Neural cell (in vitro differentiated cells): ENCODE measurements around the gene CTTN. TPM values are rescaled to one million over a fixed set of nuclear protein-coding genes. Genes with fewer than 3 reads are reported as not detected.

Experiments used
- H2AFZ ChIP-seq: fragments of 200-600, 300-800 bp; sonication (generic), shearing (Covaris generic); 2 replicates; pipeline ENCODE4 v1.6.0; 2014; ENCODE audit warnings: low read depth, mild to moderate bottlenecking, antibody characterized with exemption, low read length, moderate library complexity
- H3F3A ChIP-seq: fragments of 200-600 bp; shearing (Covaris generic); 2 replicates; pipeline ENCODE4 v1.6.1; 2016; ENCODE audit warnings: mild to moderate bottlenecking, moderate library complexity, mixed read lengths, antibody characterized with exemption, low read length; ENCODE audit not compliant: insufficient read depth, poor library complexity, severe bottlenecking
- H3K27ac ChIP-seq: fragments of 200-600, 300-800 bp; sonication (generic), shearing (Covaris generic); 2 replicates; pipeline ENCODE4 v1.5.1; 2014; ENCODE audit warnings: mild to moderate bottlenecking, low read length, moderate library complexity
- H3K27me3 ChIP-seq: fragments of 300-800, 200-600 bp; sonication (generic), shearing (Covaris generic); 2 replicates; pipeline ENCODE4 v1.6.0; 2014; ENCODE audit warnings: mild to moderate bottlenecking, low read depth, low read length, moderate library complexity; ENCODE audit not compliant: insufficient read depth
- H3K36me3 ChIP-seq: fragments of 300-800, 200-600 bp; sonication (generic), shearing (Covaris generic); 2 replicates; pipeline ENCODE4 v1.5.1; 2014; ENCODE audit warnings: mild to moderate bottlenecking, antibody characterized with exemption, low read length, moderate library complexity; ENCODE audit not compliant: insufficient read depth
- H3K4me2 ChIP-seq: fragments of 300-800, 200-600 bp; sonication (generic), shearing (Covaris generic); 2 replicates; pipeline ENCODE4 v1.6.0; 2014; ENCODE audit warnings: mild to moderate bottlenecking, low read length
- H3K4me3 ChIP-seq: fragments of 300-800, 200-600 bp; sonication (generic), shearing (Covaris generic); 2 replicates; pipeline ENCODE4 v1.5.1; 2014; ENCODE audit warnings: mild to moderate bottlenecking, low read length, moderate library complexity
- H3K79me2 ChIP-seq: fragments of 200-600 bp; shearing (Covaris generic); replicated peaks from 2 replicates; pipeline ENCODE4 v1.6.0; 2014; ENCODE audit warnings: mild to moderate bottlenecking, low read length, moderate library complexity; ENCODE audit not compliant: insufficient read depth
- H3K9ac ChIP-seq: fragments of 300-800, 200-600 bp; sonication (generic), shearing (Covaris generic); 2 replicates; pipeline ENCODE4 v1.6.1; 2016; ENCODE audit warnings: mild to moderate bottlenecking, low read length, mixed read lengths
- H3K9me2 ChIP-seq: fragments of 200-600 bp; shearing (Covaris generic); 2 replicates; pipeline ENCODE4 v1.6.1; 2016; ENCODE audit warnings: mild to moderate bottlenecking, low read length, mixed read lengths; ENCODE audit not compliant: insufficient read depth
- H3K9me3 ChIP-seq: fragments of 200-600, 300-800 bp; sonication (generic), shearing (Covaris generic); 2 replicates; pipeline ENCODE4 v1.6.1; 2016; ENCODE audit warnings: mild to moderate bottlenecking, mixed run types, low read length, moderate library complexity, mixed read lengths
- H4K20me1 ChIP-seq: fragments of 200-600 bp; shearing (Covaris generic); 2 replicates; pipeline ENCODE4 v1.6.1; 2016; ENCODE audit warnings: mild to moderate bottlenecking, mixed run types; ENCODE audit not compliant: insufficient read depth
- CTCF ChIP-seq: fragments of 450-650 bp; IDR thresholded peaks from 2 replicates; pipeline ENCODE4 v1.5.1; 2014; ENCODE audit warnings: antibody characterized with exemption, mild to moderate bottlenecking, moderate library complexity; ENCODE audit not compliant: poor library complexity, severe bottlenecking
- EP300 ChIP-seq: fragments of 450-650 bp; conservative IDR thresholded peaks from 2 replicates; pipeline ENCODE4 v1.6.1; 2014; ENCODE audit warnings: antibody characterized with exemption, mild to moderate bottlenecking, moderate library complexity; ENCODE audit not compliant: poor library complexity, severe bottlenecking
- EZH2 ChIP-seq: fragments of 200-600, 300-800 bp; shearing (Covaris generic), sonication (generic); IDR thresholded peaks from 2 replicates; pipeline ENCODE4 v1.6.1; 2014; ENCODE audit warnings: antibody characterized with exemption, low read length, borderline replicate concordance, mild to moderate bottlenecking; ENCODE audit not compliant: insufficient read depth, poor library complexity, severe bottlenecking
- MXI1 ChIP-seq: fragments of 450-650 bp; conservative IDR thresholded peaks from 2 replicates; pipeline ENCODE4 v1.6.1; 2014; ENCODE audit warnings: antibody characterized with exemption, mild to moderate bottlenecking; ENCODE audit not compliant: poor library complexity, severe bottlenecking
- POLR2AphosphoS5 ChIP-seq: IDR thresholded peaks from 2 replicates; pipeline ENCODE4 v1.6.1; 2012
- RAD21 ChIP-seq: fragments of 450-650 bp; conservative IDR thresholded peaks from 2 replicates; pipeline ENCODE4 v1.6.1; 2014; ENCODE audit warnings: antibody characterized with exemption, mild to moderate bottlenecking, moderate library complexity
- REST ChIP-seq: IDR thresholded peaks from 2 replicates; pipeline ENCODE4 v1.6.1; 2012; ENCODE audit warnings: borderline replicate concordance
- SMC3 ChIP-seq: fragments of 450-650 bp; conservative IDR thresholded peaks from 2 replicates; pipeline ENCODE4 v1.6.1; 2014; ENCODE audit warnings: antibody characterized with exemption, mild to moderate bottlenecking, moderate library complexity; ENCODE audit not compliant: poor library complexity
- TAF1 ChIP-seq: IDR thresholded peaks from 2 replicates; pipeline ENCODE4 v1.6.1; 2012; ENCODE audit warnings: low read depth
- polyA plus RNA-seq: library from polyadenylated mRNA; depleted of rRNA; stranded (reverse); fragments of >200 nt; gene quantifications from 2 replicates; pipeline ENCODE4 v1.2.3, GENCODE V29; 2014

Gene CTTN
- polyA plus RNA-seq, 1 donor from 2014 or later: 220 TPM

GRCh38 chr11:70360211-70360610 lies 38.1 kb upstream of the CTTN start:
- H3K79me2 ChIP-seq: no peaks in the 10 kb centered on the region
- H3K4me2 ChIP-seq: no peak overlapping the region
- no peaks in the 10 kb centered on the region for H3K9me2 ChIP-seq
- H3K9ac ChIP-seq: no peak overlapping the region
- no peaks in the 10 kb centered on the region for H3K27me3 ChIP-seq
- no peaks in the 10 kb centered on the region for H3K9me3 ChIP-seq
- no peak overlapping the region for H3K4me3 ChIP-seq
- TF ChIP-seq EP300: no peak
- no peak for TF ChIP-seq EZH2
- no peak for TF ChIP-seq MXI1
- no peak for TF ChIP-seq RAD21
- TF ChIP-seq REST: no peak
- TF ChIP-seq POLR2AphosphoS5: no peak
- TF ChIP-seq TAF1: no peak
- TF ChIP-seq CTCF: no peak
- TF ChIP-seq SMC3: no peak
- no peaks in the 10 kb centered on the region for H4K20me1 ChIP-seq
- no peak overlapping the region for H3K27ac ChIP-seq
- H3K36me3 ChIP-seq: peaks cover 18% of the 10 kb centered on the region
- no peak overlapping the region for H2AFZ ChIP-seq
- no peaks in the 10 kb centered on the region for H3F3A ChIP-seq

- Histone ChIP-seq H3K27ac (no peak overlapping the region), H3K9me3 (no peaks in the 10 kb centered on the region), H3K4me3 (no peak overlapping the region), H3K79me2 (no peaks in the 10 kb centered on the region), H3K4me2 (no peak overlapping the region), H2AFZ (no peak overlapping the region), H3K36me3 (peaks cover 11% of the 10 kb centered on the region), H3K9ac (no peak overlapping the region), H4K20me1 (no peaks in the 10 kb centered on the region), H3K9me2 (no peaks in the 10 kb centered on the region), H3F3A (no peaks in the 10 kb centered on the region), H3K27me3 (no peaks in the 10 kb centered on the region)
- TF ChIP-seq RAD21 (no peak), REST (no peak), CTCF (no peak), EP300 (no peak), SMC3 (no peak), TAF1 (no peak), POLR2AphosphoS5 (no peak), MXI1 (no peak), EZH2 (no peak)
Observed at GRCh38 chr11:70364178-70364577, 34.2 kb upstream of the CTTN start.
